HG02852 (cell line): ENCODE data around the gene PRSS50.

Experiments
- ATAC-seq: cut with Tn5 transposase; IDR thresholded peaks from one replicate; pipeline ENCODE4 v1.9.1; 2021; ENCODE audit warnings: mild to moderate bottlenecking, moderate library complexity; ENCODE audit not compliant: unreplicated experiment

PRSS50 gene

GRCh38 chr3:46693038-46693891 is 24.4 kb downstream of the PRSS50 start, which contains the start of gene ALS2CL:
ALS2CL (minus strand) TSS chr3:46693679; CDS start chr3:46689440, 4,239 bp downstream.
- no peak for ATAC-seq

- ATAC-seq, result no peak
These were observed 25.1 kb downstream of the PRSS50 start for GRCh38 chr3:46692566-46692990.

- ATAC-seq, result no peak
These were observed 26.9 kb downstream of the PRSS50 start for GRCh38 chr3:46690798-46691197.

- ATAC-seq, result no peak
These were observed 32.2 kb downstream of the PRSS50 start for GRCh38 chr3:46685446-46685845.

GRCh38 chr3:46684891-46685290 is 32.8 kb downstream of the PRSS50 start:
- ATAC-seq, result no peak

GRCh38 chr3:46682974-46683373 is 34.7 kb downstream of the PRSS50 start:
- no peak for ATAC-seq

- no peak for ATAC-seq
These were observed 35.7 kb downstream of the PRSS50 start for GRCh38 chr3:46681856-46682540.

GRCh38 chr3:46681387-46681786 is 36.3 kb downstream of the PRSS50 start:
- no peak for ATAC-seq

GRCh38 chr3:46680298-46680826 is 37.3 kb downstream of the PRSS50 start:
- no peak for ATAC-seq

GRCh38 chr3:46679681-46680080 is 38.0 kb downstream of the PRSS50 start:
- no peak for ATAC-seq

- ATAC-seq, result no peak
These were observed 39.4 kb downstream of the PRSS50 start for GRCh38 chr3:46678280-46678679.

- no peak for ATAC-seq
These were observed 40.3 kb downstream of the PRSS50 start for GRCh38 chr3:46677411-46677726.

- no peak for ATAC-seq
These were observed 40.9 kb downstream of the PRSS50 start for GRCh38 chr3:46676601-46677410.

- ATAC-seq, result no peak
These were observed 41.7 kb downstream of the PRSS50 start for GRCh38 chr3:46675843-46676567.

- ATAC-seq, result no peak
These were observed 42.2 kb downstream of the PRSS50 start for GRCh38 chr3:46675426-46675825.

- ATAC-seq, result no peak
These were observed 43.4 kb downstream of the PRSS50 start for GRCh38 chr3:46674031-46674845.

GRCh38 chr3:46673151-46674030 is 44.3 kb downstream of the PRSS50 start:
- no peak for ATAC-seq

- ATAC-seq, result no peak
These were observed 45.3 kb downstream of the PRSS50 start for GRCh38 chr3:46672349-46672695.
